Measurements from ENCODE around the gene LRP1. TPM values are rescaled to one million over a fixed set of nuclear protein-coding genes. Genes with fewer than 3 reads are reported as not detected.

Gene LRP1
- total and polyA plus RNA-seq, 2 experiments from 2014 or later, result 26.6 to 145 TPM

DNA sequence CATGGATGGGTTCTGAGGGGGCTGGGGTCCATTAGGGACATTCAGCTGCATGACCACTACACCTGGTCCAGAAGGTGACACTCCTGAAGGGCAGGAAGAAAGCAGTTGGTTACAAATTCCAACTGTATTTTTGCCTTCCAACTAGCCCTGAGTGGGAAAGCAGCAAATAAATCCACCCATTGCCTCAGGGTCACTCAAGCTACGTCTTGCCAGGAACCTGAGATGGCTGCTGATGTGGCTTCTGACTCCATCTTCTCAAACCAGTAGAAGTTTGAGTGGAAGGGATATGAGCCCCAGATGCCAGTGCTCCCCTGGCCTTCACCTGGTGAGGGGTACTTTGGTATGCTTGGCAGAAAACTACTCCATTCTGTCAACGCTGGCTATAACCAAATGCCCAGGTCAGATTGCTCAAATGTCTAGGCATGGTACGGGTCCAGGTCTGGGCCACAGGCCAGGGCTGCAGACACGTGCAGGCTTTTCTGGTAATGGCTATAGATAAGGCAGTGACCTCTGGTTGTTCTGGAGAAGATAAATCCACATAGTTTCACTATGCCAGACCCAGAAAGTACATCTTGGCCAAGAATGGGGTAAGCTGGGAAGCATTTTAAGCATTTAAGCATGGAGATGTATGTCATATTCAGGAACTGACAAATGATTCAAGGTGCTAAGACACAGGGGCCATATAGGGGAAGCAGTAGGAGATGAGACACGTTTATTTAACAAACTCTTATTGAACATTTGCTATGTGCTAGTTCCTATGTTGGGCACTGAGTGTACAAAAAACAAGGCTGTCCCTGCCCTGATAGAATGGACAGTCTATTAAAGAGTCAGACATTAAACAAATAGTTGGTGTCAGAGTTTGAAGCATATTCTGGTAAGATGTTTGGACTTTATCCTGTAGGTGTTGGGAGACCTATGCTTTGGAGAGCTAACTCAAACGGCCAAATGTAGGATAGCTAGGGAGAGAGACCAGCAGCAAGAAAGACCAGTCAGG lies 131.0 kb downstream of the LRP1 start (continued):
- TF ChIP-seq ZNF462 (CRISPR knock-in tag; IDR thresholded peaks at IDR 0.05), result no peak
- no peak for TF ChIP-seq JUNB (IDR thresholded peaks at IDR 0.05; ENCODE audit: unreplicated experiment)
- TF ChIP-seq, protein P1, sequence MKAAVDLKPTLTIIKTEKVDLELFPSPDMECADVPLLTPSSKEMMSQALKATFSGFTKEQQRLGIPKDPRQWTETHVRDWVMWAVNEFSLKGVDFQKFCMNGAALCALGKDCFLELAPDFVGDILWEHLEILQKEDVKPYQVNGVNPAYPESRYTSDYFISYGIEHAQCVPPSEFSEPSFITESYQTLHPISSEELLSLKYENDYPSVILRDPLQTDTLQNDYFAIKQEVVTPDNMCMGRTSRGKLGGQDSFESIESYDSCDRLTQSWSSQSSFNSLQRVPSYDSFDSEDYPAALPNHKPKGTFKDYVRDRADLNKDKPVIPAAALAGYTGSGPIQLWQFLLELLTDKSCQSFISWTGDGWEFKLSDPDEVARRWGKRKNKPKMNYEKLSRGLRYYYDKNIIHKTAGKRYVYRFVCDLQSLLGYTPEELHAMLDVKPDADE (IDR thresholded peaks at IDR 0.05), result no peak
- TF ChIP-seq EZH2phosphoT487 (IDR thresholded peaks at IDR 0.05; ENCODE audit: unreplicated experiment), result no peak
- TF ChIP-seq ZNF114 (CRISPR knock-in tag; IDR thresholded peaks at IDR 0.05), result no peak

- Mint-ChIP-seq H3K4me1 (peaks cover 18% of the 10 kb centered on the region), H3K27me3 (ENCODE audit: insufficient read depth, low read depth, poor library complexity) (peaks cover 9% of the 10 kb centered on the region), H3K4me3 (no peak overlapping the region), H3K36me3 (ENCODE audit: low read depth) (peaks cover 5% of the 10 kb centered on the region; the same call in 1 of the 3 replicates), H3K9me3 (no peaks in the 10 kb centered on the region), H3K27ac (no peak overlapping the region)
- no peak for ATAC-seq
- Histone ChIP-seq H2AFZ (no peak overlapping the region), H3K36me3 (ENCODE audit: insufficient read depth) (no peaks in the 10 kb centered on the region), H3F3A (replicated peaks; ENCODE audit: low read depth) (peaks cover 5% of the 10 kb centered on the region; the same call in 1 of the 2 replicates), H4K20me1 (replicated peaks; ENCODE audit: insufficient read depth) (no peaks in the 10 kb centered on the region), H3K4me2 (no peak overlapping the region), H3K79me2 (replicated peaks; ENCODE audit: insufficient read depth) (no peaks in the 10 kb centered on the region), H3K9me2 (ENCODE audit: insufficient read depth) (no peaks in the 10 kb centered on the region), H3K4me1 (ENCODE audit: insufficient read depth) (peaks cover 16% of the 10 kb centered on the region), H3K27ac (ENCODE audit: low read depth) (no peak overlapping the region), H3K27me3 (ENCODE audit: insufficient read depth) (no peaks in the 10 kb centered on the region), H3K4me3 (no peak overlapping the region)
- DNase-seq (ENCODE audit: low spot score), result no peak
- TF ChIP-seq ZNF114 (CRISPR knock-in tag; IDR thresholded peaks at IDR 0.05) (no peak), NANOG (IDR thresholded peaks at IDR 0.05; ENCODE audit: borderline replicate concordance) (no peak)
- TF ChIP-seq, protein P2, sequence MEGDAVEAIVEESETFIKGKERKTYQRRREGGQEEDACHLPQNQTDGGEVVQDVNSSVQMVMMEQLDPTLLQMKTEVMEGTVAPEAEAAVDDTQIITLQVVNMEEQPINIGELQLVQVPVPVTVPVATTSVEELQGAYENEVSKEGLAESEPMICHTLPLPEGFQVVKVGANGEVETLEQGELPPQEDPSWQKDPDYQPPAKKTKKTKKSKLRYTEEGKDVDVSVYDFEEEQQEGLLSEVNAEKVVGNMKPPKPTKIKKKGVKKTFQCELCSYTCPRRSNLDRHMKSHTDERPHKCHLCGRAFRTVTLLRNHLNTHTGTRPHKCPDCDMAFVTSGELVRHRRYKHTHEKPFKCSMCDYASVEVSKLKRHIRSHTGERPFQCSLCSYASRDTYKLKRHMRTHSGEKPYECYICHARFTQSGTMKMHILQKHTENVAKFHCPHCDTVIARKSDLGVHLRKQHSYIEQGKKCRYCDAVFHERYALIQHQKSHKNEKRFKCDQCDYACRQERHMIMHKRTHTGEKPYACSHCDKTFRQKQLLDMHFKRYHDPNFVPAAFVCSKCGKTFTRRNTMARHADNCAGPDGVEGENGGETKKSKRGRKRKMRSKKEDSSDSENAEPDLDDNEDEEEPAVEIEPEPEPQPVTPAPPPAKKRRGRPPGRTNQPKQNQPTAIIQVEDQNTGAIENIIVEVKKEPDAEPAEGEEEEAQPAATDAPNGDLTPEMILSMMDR (conservative IDR thresholded peaks at IDR 0.05; ENCODE audit: low read depth in 2 of 2), result no peak
Observed at GRCh38 chr12:57260366-57260765, 132.1 kb downstream of the LRP1 start.
